GM21529 (cell line): ENCODE data around the gene WDR37.
"Not testable (repeated sequence)": the region's sequence is repeated elsewhere in the genome, so short reads cannot be mapped to it uniquely, and the experiment has no call there.

Experiments used
- ATAC-seq: cut with Tn5 transposase; IDR thresholded peaks from one replicate; pipeline ENCODE4 v1.9.1; 2021; ENCODE audit not compliant: unreplicated experiment

WDR37 gene, protein sequence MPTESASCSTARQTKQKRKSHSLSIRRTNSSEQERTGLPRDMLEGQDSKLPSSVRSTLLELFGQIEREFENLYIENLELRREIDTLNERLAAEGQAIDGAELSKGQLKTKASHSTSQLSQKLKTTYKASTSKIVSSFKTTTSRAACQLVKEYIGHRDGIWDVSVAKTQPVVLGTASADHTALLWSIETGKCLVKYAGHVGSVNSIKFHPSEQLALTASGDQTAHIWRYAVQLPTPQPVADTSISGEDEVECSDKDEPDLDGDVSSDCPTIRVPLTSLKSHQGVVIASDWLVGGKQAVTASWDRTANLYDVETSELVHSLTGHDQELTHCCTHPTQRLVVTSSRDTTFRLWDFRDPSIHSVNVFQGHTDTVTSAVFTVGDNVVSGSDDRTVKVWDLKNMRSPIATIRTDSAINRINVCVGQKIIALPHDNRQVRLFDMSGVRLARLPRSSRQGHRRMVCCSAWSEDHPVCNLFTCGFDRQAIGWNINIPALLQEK

DNA sequence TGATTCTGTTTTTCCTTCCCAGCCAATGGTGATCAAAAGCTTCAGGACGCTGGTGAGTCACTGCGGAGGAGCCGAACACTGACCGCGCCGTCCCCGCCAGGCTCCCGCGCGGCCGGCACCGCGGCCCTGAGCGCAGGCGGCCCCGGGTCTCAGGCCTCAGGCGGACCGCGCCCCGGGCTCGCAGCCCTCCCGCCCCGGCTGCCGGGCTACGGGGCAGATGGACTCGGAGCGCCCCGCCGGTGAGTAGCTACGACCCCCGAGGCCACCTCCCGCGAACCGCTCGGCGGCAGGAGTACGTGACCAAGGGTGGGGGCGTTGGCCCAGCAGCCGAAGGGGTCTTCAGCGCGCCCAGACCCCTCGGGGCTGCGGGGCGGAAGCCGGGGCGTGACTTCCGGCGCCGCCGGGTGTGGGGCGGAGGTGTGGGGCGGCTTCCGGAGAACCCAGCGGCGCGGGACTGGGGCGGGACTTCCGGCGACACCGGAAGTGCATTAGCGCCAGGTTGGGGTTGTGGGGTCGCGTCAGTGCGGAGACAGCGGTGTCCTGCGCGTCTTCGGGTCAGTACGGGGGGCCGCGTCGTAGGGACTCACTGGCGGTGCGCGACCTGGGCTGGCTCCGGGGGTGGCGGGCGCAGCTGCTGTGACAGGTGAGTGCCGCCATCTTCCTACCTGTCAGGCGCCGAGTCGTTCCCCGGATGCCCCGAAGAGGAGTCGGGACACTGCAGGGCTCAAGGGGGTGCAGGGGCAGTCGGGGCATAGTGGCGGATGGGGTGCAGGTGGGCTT, at the start of gene WDR37:
WDR37 (plus strand) TSS at position 60 of the 780 bp plus-strand sequence. CDS start 15,771 bp downstream, outside the sequence.
- ATAC-seq = peak; percentile 91

DNA sequence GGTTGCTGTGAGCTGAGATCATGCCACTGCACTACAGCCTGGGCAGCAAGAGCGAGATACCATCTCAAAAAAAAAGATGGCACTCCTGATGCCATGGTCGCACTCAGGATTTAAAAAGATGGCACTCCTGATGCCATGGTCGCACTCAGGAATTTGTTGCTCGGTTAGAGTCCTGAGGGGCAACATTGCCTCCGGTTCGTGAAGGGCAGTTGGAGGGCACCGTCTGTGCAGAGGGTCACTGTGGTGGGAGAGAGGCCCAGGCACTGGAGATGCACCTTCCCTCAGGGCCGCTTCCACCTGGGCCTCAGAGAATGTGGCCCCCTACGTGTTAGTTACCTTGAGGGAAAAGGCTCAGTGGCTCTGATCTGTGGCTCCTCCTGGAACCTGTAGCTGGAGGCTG, 49.6 kb upstream of the WDR37 start:
- no peak for ATAC-seq

DNA sequence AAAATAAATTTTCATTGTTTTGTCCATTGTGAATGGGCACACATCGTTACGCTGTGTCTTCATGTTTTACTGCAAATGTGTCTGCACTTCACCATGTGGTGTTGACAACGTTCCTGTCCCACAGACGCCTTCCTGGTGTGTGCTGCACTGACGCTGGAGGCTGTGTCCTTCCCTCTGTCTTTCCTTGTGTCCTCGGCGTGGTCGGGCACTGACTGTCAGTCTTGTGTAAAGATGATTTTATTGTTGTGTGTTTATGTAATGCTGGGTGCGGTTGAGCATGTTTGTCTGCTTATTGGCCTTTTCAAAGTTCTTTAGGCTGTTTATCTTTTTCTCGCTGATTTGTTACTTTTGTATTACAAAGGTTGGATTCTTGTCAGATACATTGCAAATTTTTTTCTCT, 48.6 kb upstream of the WDR37 start:
- no peak for ATAC-seq

DNA sequence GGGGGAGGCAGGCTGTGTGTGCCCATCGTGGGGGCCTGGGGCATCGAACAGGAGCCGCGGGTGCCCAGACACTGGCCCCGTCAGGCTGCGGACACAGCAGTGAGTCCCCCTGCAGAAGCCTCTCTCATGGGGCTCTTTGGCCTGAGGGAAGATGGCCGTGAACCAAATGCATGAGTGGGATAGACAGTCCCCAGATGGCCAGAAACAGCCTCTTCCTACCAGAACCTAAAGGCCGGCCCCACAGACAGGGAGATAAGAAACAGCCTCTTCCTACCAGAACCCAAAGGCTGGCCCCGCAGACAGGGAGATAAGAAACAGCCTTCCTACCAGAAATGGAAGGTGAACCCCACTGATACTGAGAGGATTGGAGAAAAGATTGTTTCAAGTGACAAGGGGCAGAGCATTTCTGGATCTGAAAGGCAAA, 47.1 kb upstream of the WDR37 start:
- no peak for ATAC-seq

DNA sequence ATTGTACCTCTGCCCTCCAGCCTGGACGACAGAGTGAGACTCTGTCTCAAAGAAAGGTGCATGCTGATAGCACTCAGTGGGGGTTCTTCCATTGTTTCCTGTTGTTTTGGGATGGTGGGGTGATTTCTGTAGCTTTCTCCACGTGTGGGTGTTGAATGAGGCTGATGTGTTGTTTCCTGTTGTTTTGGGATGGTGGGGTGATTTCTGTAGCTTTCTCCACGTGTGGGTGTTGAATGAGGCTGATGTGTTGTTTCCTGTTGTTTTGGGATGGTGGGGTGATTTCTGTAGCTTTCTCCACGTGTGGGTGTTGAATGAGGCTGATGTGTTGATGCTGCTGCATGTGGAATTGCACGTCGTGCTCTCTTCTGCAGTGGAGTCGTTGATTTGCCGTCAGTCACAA, 46.2 kb upstream of the WDR37 start:
- ATAC-seq = not testable (repeated sequence)

DNA sequence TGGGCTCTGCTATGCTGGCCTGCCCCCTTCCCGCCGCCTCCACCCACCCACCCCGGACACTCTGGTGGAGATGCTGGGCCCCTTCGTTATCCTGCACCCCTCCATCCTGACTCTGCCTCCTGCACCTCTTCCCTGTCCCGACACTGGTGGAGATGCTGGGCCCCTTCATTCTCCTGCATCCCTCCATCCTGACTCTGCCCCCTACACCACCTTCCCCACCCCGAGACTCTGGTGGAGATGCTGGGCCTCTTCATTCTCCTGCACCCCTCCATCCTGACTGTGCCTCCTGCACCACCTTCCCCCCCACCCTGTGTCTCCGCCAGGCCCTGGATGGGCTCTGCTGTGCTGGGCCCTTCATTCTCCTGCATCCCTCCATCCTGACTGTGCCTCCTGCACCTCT, 45.5 kb upstream of the WDR37 start:
- no peak for ATAC-seq

DNA sequence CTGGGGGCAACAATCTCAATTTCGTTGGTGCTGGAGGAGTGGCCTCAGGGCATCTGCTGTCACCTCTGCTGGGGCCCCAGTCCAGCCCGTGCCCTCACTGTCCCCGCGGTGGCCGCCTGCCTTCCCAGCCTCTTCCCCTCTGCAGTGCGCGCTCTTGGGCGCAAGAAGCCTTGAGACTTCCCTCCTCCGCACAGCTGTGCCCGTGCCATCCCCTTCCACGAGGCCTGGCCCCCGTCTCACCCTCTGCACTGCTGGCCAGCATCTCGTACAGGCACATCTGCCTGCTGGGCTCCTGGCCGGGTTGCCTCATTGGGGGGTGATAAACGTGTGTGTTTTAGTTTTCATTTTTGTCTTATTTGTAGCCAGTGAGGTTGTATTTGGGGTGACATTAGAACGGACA, 44.5 kb upstream of the WDR37 start:
- ATAC-seq = no peak

DNA sequence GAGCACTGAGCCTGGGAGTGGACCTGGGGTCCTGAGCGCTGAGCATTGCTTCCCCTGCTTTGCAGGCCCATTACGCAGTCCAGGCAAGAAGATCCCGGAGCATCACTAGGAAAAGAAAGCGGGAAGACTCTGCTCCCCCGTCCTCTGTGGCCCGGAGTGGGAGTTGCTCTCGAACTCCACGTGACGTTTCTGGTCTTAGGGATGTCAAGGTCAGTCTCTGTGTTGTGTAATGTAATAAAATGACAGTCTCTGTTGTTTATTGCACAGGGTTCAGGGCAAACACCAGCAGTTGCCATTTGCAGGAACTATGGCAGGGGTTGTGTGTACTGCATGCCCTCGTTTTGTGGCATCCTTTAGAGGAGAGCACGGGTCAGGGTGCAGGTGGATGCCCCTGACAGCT, 40.5 kb upstream of the WDR37 start:
- no peak for ATAC-seq

DNA sequence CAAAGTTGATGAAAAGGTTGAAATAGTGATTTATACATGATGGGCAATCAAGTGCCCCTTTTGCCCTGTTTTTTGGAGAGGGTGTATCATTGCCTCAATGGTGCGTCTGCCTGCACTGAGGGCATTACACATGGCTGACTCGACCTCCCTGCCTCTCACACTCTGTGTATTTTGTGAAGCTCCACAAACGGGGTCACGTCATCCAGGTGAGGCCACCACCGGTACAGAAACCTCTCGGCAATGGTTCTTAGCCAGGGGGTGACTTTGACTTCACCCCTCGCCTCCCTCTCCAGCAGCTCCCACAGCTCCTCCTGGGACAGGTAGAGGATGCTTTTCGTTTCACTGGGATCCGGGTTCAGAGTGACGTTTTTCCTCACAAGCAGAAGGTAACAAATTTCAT, 36.8 kb upstream of the WDR37 start:
- ATAC-seq = no peak

DNA sequence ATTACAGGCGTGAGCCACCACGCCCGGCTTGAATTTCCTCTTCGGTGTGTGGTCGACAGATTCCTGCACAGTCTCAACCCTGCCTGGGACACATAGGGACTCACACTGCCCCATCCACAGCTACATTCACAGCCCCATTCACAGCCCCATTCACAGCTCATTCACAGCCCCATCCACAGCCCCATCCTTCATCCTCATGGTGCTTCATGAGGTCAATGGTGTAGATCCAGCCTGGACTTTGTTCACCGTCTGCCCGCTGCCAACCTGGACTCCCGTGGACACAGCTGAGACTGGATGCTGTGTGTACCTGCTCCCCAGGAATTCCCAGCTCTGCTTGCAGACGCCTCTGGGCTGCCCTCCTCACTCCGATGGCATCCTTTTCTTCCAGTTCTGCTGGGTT, 35.7 kb upstream of the WDR37 start:
- ATAC-seq = no peak

DNA sequence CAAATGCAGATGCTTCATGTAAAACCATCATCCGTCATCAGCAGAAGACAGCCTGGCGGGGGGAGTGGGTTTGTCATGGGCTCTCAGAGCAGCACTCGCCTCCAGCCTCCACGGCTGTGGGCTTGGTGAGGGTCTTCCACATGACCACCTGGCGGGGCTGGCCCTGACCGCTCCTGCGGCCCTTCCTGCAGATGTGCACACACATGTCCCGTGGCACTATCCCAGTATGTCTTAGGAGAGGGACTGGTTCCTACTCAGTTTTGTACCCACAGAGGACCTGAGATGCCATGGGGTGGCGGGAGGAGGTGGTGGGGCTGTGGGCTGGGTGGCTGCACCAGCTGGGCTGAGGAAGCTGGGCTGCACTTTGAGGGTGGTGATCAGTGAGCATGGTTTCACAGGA, 35.2 kb upstream of the WDR37 start:
- no peak for ATAC-seq

DNA sequence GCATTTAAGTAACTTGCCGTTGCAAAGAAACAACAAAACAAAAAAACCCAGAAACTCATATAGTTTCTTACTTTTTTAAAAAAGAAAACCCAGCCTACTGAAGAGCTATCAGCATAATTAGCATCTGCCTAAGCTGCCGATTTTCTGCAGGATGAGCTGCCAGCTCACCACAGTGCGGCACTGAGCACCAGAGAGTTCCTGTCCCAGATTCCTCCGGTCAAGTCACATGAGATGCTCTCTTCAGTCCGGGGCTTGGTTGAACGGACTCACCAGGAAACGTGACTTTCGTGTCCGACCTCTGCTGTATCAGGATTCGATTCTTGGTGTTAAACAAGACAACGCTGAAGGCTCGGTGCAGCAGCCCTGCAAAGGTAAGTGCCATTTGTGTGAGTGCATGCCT, 33.8 kb upstream of the WDR37 start:
- no peak for ATAC-seq

DNA sequence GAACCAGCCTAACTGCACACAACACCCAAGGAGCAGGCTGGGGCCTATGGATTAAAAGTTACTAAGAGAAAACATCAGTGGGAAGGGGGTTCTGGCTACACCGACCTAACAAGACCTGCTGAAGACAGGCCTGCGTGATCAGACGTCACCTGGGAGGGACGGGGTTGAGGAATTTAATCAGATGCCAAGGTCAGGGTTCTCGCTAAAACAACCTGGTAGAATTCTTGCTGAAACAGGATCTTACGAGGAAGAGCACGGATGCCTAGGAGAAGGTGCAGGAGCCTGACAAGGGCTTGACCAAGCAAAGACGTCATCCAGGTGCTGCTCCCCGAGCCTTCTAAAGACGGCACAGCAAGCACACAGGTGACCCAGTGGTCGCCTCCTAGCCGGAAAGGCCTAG, 32.1 kb upstream of the WDR37 start:
- ATAC-seq = no peak

DNA sequence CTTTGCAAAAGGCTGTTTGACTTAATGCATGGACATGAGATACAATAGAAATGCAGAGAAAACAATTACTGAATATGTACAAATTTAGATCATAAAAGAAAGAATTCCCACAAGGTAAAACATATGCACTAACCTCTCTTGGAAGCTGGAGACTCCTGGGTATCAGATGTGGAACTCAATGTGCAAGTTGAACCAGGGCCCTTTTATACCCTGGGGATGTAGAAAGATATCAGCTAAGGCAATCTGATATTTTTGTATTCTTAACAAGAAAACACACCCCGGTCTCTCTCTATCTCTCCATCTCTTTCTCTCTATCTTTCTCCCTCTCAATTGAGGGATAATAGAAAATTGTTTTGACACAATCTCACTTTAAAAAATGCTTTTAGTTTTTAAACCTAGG, 30.5 kb upstream of the WDR37 start, which contains the start of gene IDI2:
IDI2 (minus strand) TSS at position 177 of the 400 bp plus-strand sequence. CDS start 1,136 bp downstream, outside the sequence.
- no peak for ATAC-seq

DNA sequence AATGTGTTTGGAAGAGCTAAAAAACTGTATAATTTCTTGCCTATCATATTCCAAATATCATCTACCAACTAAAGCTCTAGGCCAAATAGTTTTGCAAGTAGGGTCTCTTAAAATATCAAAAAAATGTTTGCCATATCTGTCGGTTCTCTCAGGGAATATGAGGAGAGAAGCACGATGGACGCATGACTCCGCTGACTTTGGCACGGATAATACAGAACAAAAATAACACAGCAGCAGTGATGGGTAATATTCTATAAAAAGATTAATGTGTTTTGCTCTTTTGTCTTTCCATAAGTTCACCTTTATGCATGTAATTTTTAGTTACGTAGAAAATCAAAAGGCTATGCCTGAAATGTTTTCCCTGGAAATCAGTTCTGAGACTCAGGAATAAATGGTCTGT, 29.6 kb upstream of the WDR37 start:
- ATAC-seq = no peak

DNA sequence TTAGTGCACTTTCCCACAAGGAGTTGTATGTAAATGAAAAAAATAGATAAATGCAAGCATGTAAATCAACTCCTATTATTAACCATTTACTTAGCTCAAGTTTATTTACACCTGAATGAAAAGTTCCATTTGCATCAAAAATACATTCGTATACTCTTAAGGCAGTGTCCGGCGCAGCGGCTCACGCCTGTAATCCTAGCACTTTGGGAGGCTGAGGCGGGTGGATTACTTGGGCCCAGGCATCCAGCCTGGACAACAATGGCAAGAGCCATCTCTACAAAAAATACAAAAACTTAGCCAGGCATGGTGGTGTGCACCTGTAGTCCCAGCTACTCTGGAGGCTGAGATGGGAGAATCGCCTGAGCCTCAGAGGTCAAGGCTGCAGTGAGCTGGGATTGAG, 26.3 kb upstream of the WDR37 start:
- no peak for ATAC-seq

DNA sequence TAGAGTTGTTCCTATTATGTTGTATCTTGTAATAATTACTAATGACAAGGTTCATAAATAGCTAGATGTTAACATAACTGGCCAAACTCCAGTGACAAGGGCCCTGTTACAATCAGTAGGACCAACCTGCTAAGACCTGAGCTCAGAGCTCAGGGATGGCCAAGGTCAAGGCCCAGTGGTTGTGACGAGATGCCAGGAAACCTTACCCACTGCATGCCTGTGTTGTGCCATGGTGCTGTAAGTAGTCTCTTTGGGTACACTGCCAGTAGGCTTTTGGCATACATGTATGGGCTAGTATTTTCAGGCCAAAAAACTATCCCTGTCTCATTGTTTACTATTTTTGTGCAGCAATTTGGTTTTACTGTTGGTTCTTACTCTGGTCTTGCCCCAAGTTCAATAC, 22.6 kb upstream of the WDR37 start:
- no peak for ATAC-seq

DNA sequence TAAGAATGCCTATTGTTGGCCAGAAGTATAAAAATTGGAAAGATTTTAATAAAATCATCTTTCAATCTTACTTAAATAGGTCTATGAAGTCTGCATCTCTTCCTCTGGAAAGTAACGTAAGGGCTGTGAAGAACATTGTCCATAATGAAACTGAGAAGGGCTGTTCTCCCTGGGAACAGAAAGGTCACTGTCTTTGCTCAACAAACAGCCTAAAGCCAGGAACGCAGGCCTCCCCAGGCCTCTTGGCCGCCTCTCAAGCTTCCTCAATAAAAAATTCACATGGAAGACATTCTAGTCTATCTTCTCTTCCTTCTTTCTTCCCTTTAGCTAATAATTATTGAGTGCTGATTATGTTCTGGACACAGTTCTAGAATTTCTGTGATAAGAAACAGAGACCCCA, 21.4 kb upstream of the WDR37 start:
- ATAC-seq = no peak

DNA sequence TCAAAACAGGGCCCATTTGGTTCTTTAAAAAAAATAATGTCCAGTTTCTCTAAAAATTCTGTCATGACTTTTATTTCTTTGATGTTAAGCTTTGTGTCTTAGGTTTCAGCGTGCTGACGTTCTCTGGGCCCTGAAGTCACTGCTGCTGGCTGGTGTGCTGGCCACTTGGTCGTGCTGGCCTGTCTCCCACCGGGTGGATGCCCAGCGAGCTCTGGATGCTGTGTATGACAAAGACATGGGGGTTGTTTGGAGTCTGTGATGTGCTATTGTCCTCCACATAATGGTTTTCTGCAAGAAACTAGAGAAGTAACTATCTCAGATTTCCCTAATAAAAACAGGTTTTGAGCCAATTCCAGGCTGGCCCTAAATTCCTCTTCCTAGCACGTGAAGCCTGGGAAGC, 21.0 kb upstream of the WDR37 start:
- ATAC-seq = no peak

DNA sequence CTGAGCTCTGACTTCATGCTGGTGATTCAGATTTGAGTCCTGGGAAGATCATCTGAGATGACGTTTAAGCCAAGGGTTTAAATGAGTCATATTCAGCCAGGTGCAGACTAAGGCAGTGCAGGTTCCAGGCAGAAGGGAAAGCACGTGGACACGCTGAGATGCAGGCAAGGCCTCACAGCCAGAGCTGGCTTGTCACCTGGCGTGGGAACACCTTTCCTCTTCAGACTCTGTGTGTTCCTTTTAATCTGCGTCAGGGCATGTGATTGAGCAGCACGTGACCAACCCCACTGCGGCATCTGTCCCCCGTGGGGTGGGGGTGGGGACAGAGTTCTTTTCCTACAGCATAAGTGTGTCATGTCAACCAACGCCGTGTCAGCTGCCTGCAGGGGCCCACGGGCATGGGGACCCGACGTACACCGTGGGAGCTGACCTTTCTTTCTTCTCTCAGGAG, 19.8 kb upstream of the WDR37 start:
- ATAC-seq = peak; percentile 82

DNA sequence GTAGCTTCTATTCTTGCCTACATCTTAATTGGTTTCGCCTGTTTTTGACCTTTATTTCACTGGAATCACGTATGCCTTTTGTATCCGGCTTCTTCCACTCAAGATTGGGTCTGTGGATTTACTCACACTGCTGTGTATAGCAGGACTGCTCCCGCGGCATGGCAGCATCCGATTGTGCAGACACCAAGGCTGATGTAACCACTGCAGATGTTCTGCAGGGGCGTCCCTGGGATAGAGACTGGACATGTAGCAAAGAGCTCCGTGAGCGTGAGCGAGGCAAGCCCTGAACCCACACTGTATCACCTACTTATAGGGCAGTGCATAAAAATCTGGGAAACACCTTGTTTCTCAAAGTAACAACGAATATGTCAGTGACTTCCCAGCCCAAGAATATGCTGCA, 19.1 kb upstream of the WDR37 start:
- ATAC-seq = no peak

DNA sequence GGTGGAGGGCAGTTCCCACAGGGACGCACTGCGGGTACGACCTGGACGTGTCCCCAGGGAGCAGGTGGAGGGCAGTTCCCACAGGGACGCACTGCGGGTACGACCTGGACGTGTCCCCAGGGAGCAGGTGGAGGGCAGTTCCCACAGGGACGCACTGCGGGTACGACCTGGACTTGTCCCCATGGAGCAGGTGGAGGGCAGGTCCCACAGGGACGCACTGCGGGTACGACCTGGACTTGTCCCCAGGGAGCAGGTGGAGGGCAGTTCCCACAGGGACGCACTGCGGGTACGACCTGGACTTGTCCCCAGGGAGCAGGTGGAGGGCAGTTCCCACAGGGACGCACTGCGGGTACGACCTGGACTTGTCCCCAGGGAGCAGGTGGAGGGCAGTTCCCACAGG, 17.4 kb upstream of the WDR37 start:
- ATAC-seq = not testable (repeated sequence)
